Naive thymus-derived CD4-positive, alpha-beta T cell (primary cell): ENCODE measurements around the gene GTF2H1. TPM values are rescaled to one million over a fixed set of nuclear protein-coding genes. Genes with fewer than 3 reads are reported as not detected.
"Not testable (repeated sequence)": the region's sequence is repeated elsewhere in the genome, so short reads cannot be mapped to it uniquely, and the experiment has no call there.

Experiments
- ATAC-seq: fragments of 150-1000 bp; cut with Tn5 transposase; 2 replicates; pipeline ENCODE4 v1.10.0; 2021; ENCODE audit warnings: mild to moderate bottlenecking, moderate library complexity
- CTCF ChIA-PET: fragments of 350-600 bp; sonication (Branson Sonifier 250); formaldehyde crosslinking; loops from one replicate; lab custom pipeline; 2021; ENCODE audit warnings: antibody characterized with exemption; lab: Charles Lee
- POLR2A ChIA-PET: fragments of 350-600 bp; sonication (Branson Sonifier 250); formaldehyde crosslinking; loops from one replicate; lab custom pipeline; 2021; ENCODE audit warnings: antibody characterized with exemption, inconsistent platforms; lab: Charles Lee
- DNase-seq, 9 donors: peaks; one replicate each; pipeline versions ENCODE4 v3.0.0 to v3.0.0-alpha.2; 2020 to 2022; ENCODE audit warnings: mixed read lengths in 1 of 9
- H3K27ac ChIP-seq: one replicate; pipeline ENCODE4 v1.7.0; 2013; ENCODE audit warnings: mild to moderate bottlenecking, low read depth, low read length, moderate library complexity
- H3K27me3 ChIP-seq, 2 donors: one replicate each; pipeline ENCODE4 v1.7.0; 2013; ENCODE audit warnings: low read length in 2 of 2, mild to moderate bottlenecking in 2 of 2, moderate library complexity in 2 of 2; ENCODE audit not compliant: control insufficient read depth in 2 of 2, insufficient read depth in 2 of 2
- H3K36me3 ChIP-seq, 3 experiments: 1 replicate in 2 of 3; 2 replicates in 1 of 3; pipeline ENCODE4 v1.7.0; 2013; ENCODE audit warnings: low read length in 3 of 3, mild to moderate bottlenecking in 3 of 3, moderate library complexity in 1 of 3; ENCODE audit not compliant: insufficient read depth in 3 of 3, control insufficient read depth in 2 of 3
- H3K4me1 ChIP-seq, 2 donors: one replicate each; pipeline ENCODE4 v1.7.0; 2013; ENCODE audit warnings: low read length in 2 of 2, mild to moderate bottlenecking in 2 of 2, moderate library complexity in 1 of 2; ENCODE audit not compliant: control insufficient read depth in 2 of 2, insufficient read depth in 2 of 2
- H3K4me3 ChIP-seq: 2 replicates; pipeline ENCODE4 v1.7.0; 2013; ENCODE audit warnings: mild to moderate bottlenecking, low read length
- H3K9me3 ChIP-seq, 3 experiments: 1 replicate in 2 of 3; 2 replicates in 1 of 3; pipeline ENCODE4 v1.7.0; 2013; ENCODE audit warnings: low read length in 3 of 3; ENCODE audit not compliant: control insufficient read depth in 2 of 3
- H3K27ac Mint-ChIP-seq, 9 donors: one replicate each; pipeline ENCODE4 v1.8.0; 2020 to 2022; ENCODE audit warnings: mixed read lengths in 9 of 9, mild to moderate bottlenecking in 8 of 9, moderate library complexity in 5 of 9, inconsistent platforms in 2 of 9
- H3K27me3 Mint-ChIP-seq, 5 donors: one replicate each; pipeline ENCODE4 v1.8.0; 2021 to 2022; ENCODE audit warnings: mixed read lengths in 5 of 5, mild to moderate bottlenecking in 1 of 5
- H3K36me3 Mint-ChIP-seq, 5 donors: one replicate each; pipeline ENCODE4 v1.8.0; 2020 to 2022; ENCODE audit warnings: mixed read lengths in 5 of 5, mild to moderate bottlenecking in 3 of 5, inconsistent platforms in 1 of 5
- H3K4me1 Mint-ChIP-seq, 7 donors: one replicate each; pipeline ENCODE4 v1.8.0; 2020 to 2022; ENCODE audit warnings: mixed read lengths in 7 of 7, mild to moderate bottlenecking in 3 of 7, inconsistent platforms in 1 of 7
- H3K4me3 Mint-ChIP-seq, 10 donors: one replicate each; pipeline ENCODE4 v1.8.0; 2020 to 2022; ENCODE audit warnings: mild to moderate bottlenecking in 10 of 10, mixed read lengths in 10 of 10, moderate library complexity in 6 of 10, inconsistent platforms in 2 of 10
- H3K9me3 Mint-ChIP-seq, 11 donors: one replicate each; pipeline ENCODE4 v1.8.0; 2020 to 2022; ENCODE audit warnings: mixed read lengths in 11 of 11, mild to moderate bottlenecking in 4 of 11, inconsistent platforms in 1 of 11, moderate library complexity in 1 of 11
- intact Hi-C, 2 donors: fragments of 100-400 bp; cut with micrococcal nuclease; formaldehyde crosslinking; loops; one replicate each; pipeline ENCODE4 v1.15.1; 2023
- polyA plus RNA-seq, 2 donors: library from polyadenylated mRNA; unstranded; fragments of 300-500 nt; fragmentation: Illumina TruSeq; gene quantifications; one replicate each; pipeline ENCODE4 v1.2.3, GENCODE V29; 2021
- total RNA-seq, 6 experiments: library from RNA in 5 of 6; stranded (reverse) in 5 of 6; gene quantifications; 1 replicate in 5 of 6; 2 replicates in 1 of 6; pipeline ENCODE4 v1.2.3 and lab custom pipeline; 2021 to 2026

The GTF2H1 gene
- total and polyA plus RNA-seq, 7 experiments from 2014 or later, result 26.3 to 63.2 (median 43.2) TPM

DNA sequence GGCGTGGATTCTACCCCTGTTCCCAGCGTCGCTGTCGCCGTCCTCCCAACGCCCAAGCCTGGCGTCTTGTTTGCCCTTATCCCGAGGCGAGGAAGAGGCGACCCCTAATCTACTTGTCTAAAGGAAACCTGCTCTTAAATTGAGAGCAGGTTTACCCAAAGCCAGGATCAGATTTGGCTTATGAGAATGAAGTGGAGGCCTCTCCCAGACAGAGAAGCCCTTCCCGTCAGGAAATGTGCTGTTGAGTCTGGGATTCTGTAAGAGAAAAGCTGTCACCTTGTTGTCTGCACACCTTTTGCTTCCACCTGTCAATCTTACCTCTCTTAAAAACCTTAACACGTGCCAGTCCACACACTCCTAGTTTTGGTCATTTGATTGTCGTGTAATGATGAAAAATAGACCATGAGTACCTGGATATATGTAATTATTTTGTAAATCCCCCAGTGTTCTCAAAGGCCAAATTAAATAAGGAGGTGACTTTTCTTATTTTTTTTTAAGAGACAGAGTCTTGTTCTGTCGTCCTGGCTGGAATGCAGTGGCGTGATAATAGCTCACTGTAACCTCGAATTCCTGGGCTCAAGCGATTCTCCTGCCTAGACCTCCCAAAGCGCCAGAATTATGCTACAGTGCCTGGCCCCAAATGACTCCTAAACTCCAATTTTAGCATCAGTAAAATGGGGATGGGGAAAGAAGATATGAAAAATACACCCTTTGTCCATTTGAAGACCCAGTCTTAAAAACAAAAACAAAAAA is 627 bp downstream of the GTF2H1 start:
- no peaks in the 10 kb centered on the region for H3K27me3 ChIP-seq
- ChIA-PET CTCF (interaction anchor here (1.3 kb wide), 1 partner anchor 72 kb away, joined by 3 read pairs; no protein-coding TSS in a partner anchor), POLR2A (interaction anchor here (0.7 to 4.2 kb wide), 13 partner anchors 9 to 312 kb away, joined by 3 to 85 read pairs (median 5); partner anchors contain the start of genes LDHA, SPTY2D1 and TSG101)
- peaks cover 0 to 3% (median 0%) of the 10 kb centered on the region in 11 donors for H3K9me3 Mint-ChIP-seq
- peaks cover 51 to 87% (median 77%) of the 10 kb centered on the region in 7 donors for H3K4me1 Mint-ChIP-seq
- H3K27ac Mint-ChIP-seq, result peak overlapping the region; percentile 99 to 100 (median 100)
- peak overlapping the region; percentile 85 to 100 (median 94) for H3K4me3 Mint-ChIP-seq
- intact Hi-C loops, result loop anchor here (1.0 to 10.0 kb wide), 19 partner anchors 9 to 1246 kb away; partner anchors contain the start of genes LDHA (in 2 of the 2), NUCB2 (in 2 of the 2), SAAL1 (in 2 of the 2) and SERGEF (in 2 of the 2)
- H3K27ac ChIP-seq, result peak overlapping the region; percentile 97
- H3K27me3 Mint-ChIP-seq, result peaks cover 0 to 2% (median 0%) of the 10 kb centered on the region in 5 donors
- H3K4me1 ChIP-seq, result peaks cover 32 to 33% of the 10 kb centered on the region in 2 donors
- no peaks in the 10 kb centered on the region for H3K9me3 ChIP-seq
- H3K36me3 Mint-ChIP-seq, result peaks cover 0 to 26% (median 18%) of the 10 kb centered on the region in 5 donors
- peak in 2 of 9 donors; percentile 3 to 7 for DNase-seq
- peaks cover 4 to 9% (median 7%) of the 10 kb centered on the region in 3 experiments for H3K36me3 ChIP-seq
- no peak for ATAC-seq
- H3K4me3 ChIP-seq, result peak overlapping the region; percentile 96

DNA sequence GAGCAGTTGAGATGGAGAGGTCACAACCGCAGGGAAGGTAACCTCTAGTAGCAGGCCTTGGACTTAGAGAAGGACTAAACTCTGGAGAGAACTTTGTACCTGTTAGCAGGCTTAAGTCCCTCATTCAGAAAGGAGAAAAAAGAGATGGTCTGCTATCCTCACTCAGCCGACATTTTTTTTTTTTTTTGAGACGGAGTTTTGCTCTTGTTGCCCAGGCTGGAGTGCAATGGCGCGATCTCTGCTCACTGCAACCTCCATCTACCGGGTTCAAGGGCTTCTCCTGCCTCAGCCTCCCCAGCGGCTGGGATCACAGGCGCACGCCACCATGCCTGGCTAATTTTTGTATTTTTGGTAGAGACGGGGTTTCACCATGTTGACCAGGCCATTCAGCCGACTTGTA is 1.5 kb downstream of the GTF2H1 start:
- peaks cover 51 to 81% (median 71%) of the 10 kb centered on the region in 7 donors for H3K4me1 Mint-ChIP-seq
- H3K27me3 Mint-ChIP-seq, POLR2A ChIA-PET, H3K27me3 ChIP-seq, H3K9me3 ChIP-seq, H3K36me3 ChIP-seq, ATAC-seq, H3K9me3 Mint-ChIP-seq, DNase-seq, CTCF ChIA-PET: not testable (repeated sequence)
- H3K4me3 ChIP-seq, result peak overlapping the region; percentile 96
- peak overlapping the region; percentile 85 to 100 (median 94) for H3K4me3 Mint-ChIP-seq
- peak overlapping the region; percentile 62 to 100 (median 100) for H3K27ac Mint-ChIP-seq
- peaks cover 0 to 26% (median 18%) of the 10 kb centered on the region in 5 donors for H3K36me3 Mint-ChIP-seq
- H3K27ac ChIP-seq, result peak overlapping the region; percentile 97
- H3K4me1 ChIP-seq, result peaks cover 32 to 35% of the 10 kb centered on the region in 2 donors
- intact Hi-C loops, result loop anchor here (2.0 to 10.0 kb wide), 10 partner anchors 43 to 1247 kb away; partner anchors contain the start of genes SAAL1 (in 2 of the 2), NUCB2 (in 1 of the 2), PIK3C2A (in 1 of the 2) and RPS13 (in 1 of the 2)

DNA sequence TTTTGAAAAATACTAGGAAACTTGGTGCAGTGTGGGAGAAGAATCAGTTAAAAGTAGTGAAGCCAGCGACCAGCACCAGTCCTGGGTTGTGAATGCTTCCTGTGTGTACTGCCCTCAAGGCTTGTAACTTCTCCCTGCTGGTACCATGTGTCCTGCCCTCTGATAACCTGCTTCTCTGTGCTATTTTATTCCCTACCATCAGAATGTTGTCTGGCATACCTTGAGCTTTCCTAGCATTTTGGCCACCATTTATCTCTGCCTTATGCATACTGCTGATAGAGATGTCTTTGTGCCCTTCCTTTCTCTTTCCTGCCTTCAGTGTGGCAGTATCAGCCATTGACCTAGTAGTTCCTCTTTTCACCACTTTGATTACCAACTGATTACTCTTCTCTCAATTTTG is 2.0 kb downstream of the GTF2H1 start:
- ATAC-seq (no peak), DNase-seq (no peak)
- peak overlapping the region; percentile 67 to 100 (median 85) for H3K27ac Mint-ChIP-seq
- Histone ChIP-seq H3K4me3 (peak overlapping the region; percentile 96), H3K27ac (peak overlapping the region; percentile 97), H3K36me3 (peaks cover 4 to 9% (median 7%) of the 10 kb centered on the region in 3 experiments), H3K27me3 (no peaks in the 10 kb centered on the region), H3K9me3 (no peaks in the 10 kb centered on the region), H3K4me1 (peaks cover 32 to 40% of the 10 kb centered on the region in 2 donors)
- H3K27me3 Mint-ChIP-seq, result peaks cover 0 to 2% (median 0%) of the 10 kb centered on the region in 5 donors
- H3K9me3 Mint-ChIP-seq, result peaks cover 0 to 3% (median 0%) of the 10 kb centered on the region in 11 donors
- H3K4me3 Mint-ChIP-seq, result peak overlapping the region; percentile 75 to 100 (median 94)
- ChIA-PET CTCF (no interaction called here), POLR2A (no interaction called here)
- peaks cover 50 to 81% (median 71%) of the 10 kb centered on the region in 7 donors for H3K4me1 Mint-ChIP-seq
- intact Hi-C loops, result loop anchor here (5.0 to 10.0 kb wide), 6 partner anchors 217 to 1117 kb away; partner anchors contain the start of genes PIK3C2A (in 1 of the 2), SAAL1 (in 1 of the 2), UEVLD (in 1 of the 2) and ZDHHC13 (in 1 of the 2)
- peaks cover 2 to 28% (median 22%) of the 10 kb centered on the region in 5 donors for H3K36me3 Mint-ChIP-seq

DNA sequence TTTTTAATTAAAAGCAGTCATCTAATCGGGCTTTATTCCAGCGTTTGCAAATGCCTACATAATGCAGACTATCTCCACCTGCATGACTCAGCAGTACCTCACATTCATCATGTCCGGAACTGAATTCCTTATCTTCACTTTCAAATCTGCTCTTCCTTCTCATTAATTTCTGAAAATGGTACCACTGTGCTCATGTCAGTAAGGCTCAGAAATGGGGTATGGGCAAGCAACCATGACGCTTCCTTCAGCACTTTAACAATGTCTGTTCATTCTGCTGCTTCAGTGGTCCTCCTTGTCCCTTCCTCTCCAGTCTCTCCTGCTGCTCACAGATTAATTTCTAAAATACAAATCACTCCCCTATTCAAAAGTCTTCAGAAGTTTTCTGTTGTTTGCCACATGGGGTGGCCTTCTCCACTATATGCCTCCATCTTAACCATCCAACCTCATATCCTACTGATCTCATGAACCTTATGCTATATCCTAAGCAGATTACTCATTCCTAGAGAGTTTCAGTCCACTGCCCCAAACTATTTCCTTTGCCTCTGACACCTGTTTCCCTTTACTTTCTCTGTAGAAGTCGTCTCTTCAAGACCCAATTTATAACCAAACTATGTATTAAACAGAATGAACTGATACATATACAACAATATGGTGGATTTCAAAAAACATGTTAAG is 7.0 kb downstream of the GTF2H1 start:
- H3K27me3 ChIP-seq, result no peaks in the 10 kb centered on the region
- H3K9me3 ChIP-seq, result no peaks in the 10 kb centered on the region
- intact Hi-C loops, result loop anchor here in 1 of 2 donors (10.0 kb wide), 1 partner anchor 785 kb away; the partner anchor contains the start of gene ZDHHC13
- ChIA-PET POLR2A (no interaction called here), CTCF (no interaction called here)
- peaks cover 44 to 78% (median 71%) of the 10 kb centered on the region in 7 donors for H3K4me1 Mint-ChIP-seq
- ATAC-seq (no peak), DNase-seq (no peak)
- peak overlapping the region in 7 of 10 donors; percentile 4 to 58 (median 20) for H3K4me3 Mint-ChIP-seq
- peaks cover 0 to 1% (median 0%) of the 10 kb centered on the region in 11 donors for H3K9me3 Mint-ChIP-seq
- peak overlapping the region; percentile 0 to 80 (median 68) for H3K27ac Mint-ChIP-seq
- H3K27me3 Mint-ChIP-seq, result no peaks in the 10 kb centered on the region
- H3K4me1 ChIP-seq, result peaks cover 39 to 45% of the 10 kb centered on the region in 2 donors
- H3K4me3 ChIP-seq, result no peak overlapping the region
- H3K27ac ChIP-seq, result peak overlapping the region; percentile 46
- peaks cover 7 to 17% (median 14%) of the 10 kb centered on the region in 3 experiments for H3K36me3 ChIP-seq
- peaks cover 5 to 53% (median 40%) of the 10 kb centered on the region in 5 donors for H3K36me3 Mint-ChIP-seq

DNA sequence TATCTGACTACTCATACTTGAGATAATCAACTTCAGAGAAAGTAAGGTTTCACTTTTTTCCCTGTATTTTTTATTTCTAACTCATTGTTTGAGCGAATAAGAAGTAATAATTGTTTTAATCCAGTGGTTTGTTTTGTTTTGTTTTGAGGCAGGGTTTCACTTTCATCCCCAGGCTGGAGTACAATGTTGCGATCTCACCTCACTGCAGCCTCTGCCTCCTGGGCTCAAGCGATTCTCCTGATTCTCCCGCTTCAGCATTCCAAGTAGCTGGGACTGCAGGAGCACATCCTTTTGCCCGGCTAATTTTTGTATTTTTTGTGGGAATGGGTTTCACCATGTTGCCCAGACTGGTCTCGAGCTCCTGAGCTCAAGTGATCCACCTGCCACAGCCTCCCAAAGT is 8.6 kb downstream of the GTF2H1 start:
- Histone ChIP-seq H3K4me3 (no peak overlapping the region), H3K36me3 (peaks cover 10 to 22% (median 16%) of the 10 kb centered on the region in 3 experiments), H3K9me3 (no peaks in the 10 kb centered on the region), H3K4me1 (peaks cover 30 to 38% of the 10 kb centered on the region in 2 donors), H3K27ac (peak overlapping the region; percentile 19), H3K27me3 (no peaks in the 10 kb centered on the region)
- Mint-ChIP-seq H3K4me3 (peak overlapping the region in 4 of 10 donors; percentile 2 to 58 (median 38)), H3K36me3 (peaks cover 15 to 54% (median 44%) of the 10 kb centered on the region in 5 donors), H3K9me3 (peaks cover 0 to 1% (median 0%) of the 10 kb centered on the region in 11 donors), H3K27me3 (no peaks in the 10 kb centered on the region), H3K27ac (peak overlapping the region; percentile 56 to 88 (median 68)), H3K4me1 (peaks cover 34 to 76% (median 69%) of the 10 kb centered on the region in 7 donors)
- POLR2A ChIA-PET, result no interaction called here
- DNase-seq, result no peak
- intact Hi-C loops, result no loop called here
- no peak for ATAC-seq
- CTCF ChIA-PET, result no interaction called here
